Loucy (cell line): ENCODE results near the gene FHAD1.

ENCODE experiments used
- CTCF ChIP-seq: fragments of 200-600 bp; sonication (generic); conservative IDR thresholded peaks from 2 replicates; pipeline ENCODE4 v1.5.1; 2014; ENCODE audit warnings: mild to moderate bottlenecking, antibody characterized with exemption, low read length
- EZH2phosphoT487 ChIP-seq: fragments of 200-600 bp; IDR thresholded peaks from 2 replicates; pipeline ENCODE4 v1.6.1; 2018; ENCODE audit warnings: antibody characterized with exemption, mild to moderate bottlenecking, moderate library complexity, borderline replicate concordance

GRCh38 chr1:15287035-15287979, 40.3 kb downstream of the FHAD1 start:
- TF ChIP-seq CTCF (no peak), EZH2phosphoT487 (no peak)
